Stimulated activated CD8-positive, alpha-beta memory T cell treated with anti-CD3 and anti-CD28 coated beads, Interleukin-12 subunit alpha, Interleukin-12 subunit beta, amount 100 ng/mL, for 24 hours (primary cell): ENCODE results near the gene SRD5A2.

Source experiments
- DNase-seq: peaks from one replicate; pipeline ENCODE4 v3.0.0-alpha.2; 2020; ENCODE audit errors: extremely low read depth

Gene SRD5A2

GRCh38 chr2:31580321-31581117 lies at the start of gene SRD5A2:
Gene SRD5A2, minus strand, starts transcription at chr2:31580938. Its CDS starts 38 bp downstream, at chr2:31580900.
- DNase-seq: no peak

- no peak for DNase-seq
Measured at GRCh38 chr2:31606509-31606908, 25.8 kb upstream of the SRD5A2 start.

GRCh38 chr2:31598694-31599093 lies 18.0 kb upstream of the SRD5A2 start:
- no peak for DNase-seq

GRCh38 chr2:31586230-31586629 lies 5.5 kb upstream of the SRD5A2 start:
- DNase-seq: no peak

GRCh38 chr2:31581124-31581795 lies 522 bp upstream of the SRD5A2 start:
- DNase-seq: no peak

GRCh38 chr2:31579996-31580320 lies 780 bp downstream of the SRD5A2 start:
- no peak for DNase-seq

GRCh38 chr2:31578316-31578715 lies 2.4 kb downstream of the SRD5A2 start:
- no peak for DNase-seq

GRCh38 chr2:31577143-31577542 lies 3.6 kb downstream of the SRD5A2 start:
- DNase-seq: no peak

GRCh38 chr2:31568585-31569201 lies 12.0 kb downstream of the SRD5A2 start:
- no peak for DNase-seq

GRCh38 chr2:31567679-31568078 lies 13.1 kb downstream of the SRD5A2 start:
- DNase-seq: no peak

GRCh38 chr2:31563273-31563839 lies 17.4 kb downstream of the SRD5A2 start:
- no peak for DNase-seq

GRCh38 chr2:31561823-31562222 lies 18.9 kb downstream of the SRD5A2 start:
- no peak for DNase-seq

- DNase-seq: no peak
Measured at GRCh38 chr2:31558401-31559295, 22.1 kb downstream of the SRD5A2 start.

GRCh38 chr2:31556940-31557339 lies 23.8 kb downstream of the SRD5A2 start:
- DNase-seq: no peak

- no peak for DNase-seq
Measured at GRCh38 chr2:31555967-31556706, 24.6 kb downstream of the SRD5A2 start.

GRCh38 chr2:31553362-31553761 lies 27.4 kb downstream of the SRD5A2 start:
- no peak for DNase-seq

- no peak for DNase-seq
Measured at GRCh38 chr2:31547485-31547884, 33.3 kb downstream of the SRD5A2 start.

GRCh38 chr2:31541853-31542252 lies 38.9 kb downstream of the SRD5A2 start:
- no peak for DNase-seq

GRCh38 chr2:31539505-31539904 lies 41.2 kb downstream of the SRD5A2 start:
- no peak for DNase-seq

- no peak for DNase-seq
Measured at GRCh38 chr2:31535768-31536167, 45.0 kb downstream of the SRD5A2 start.

- DNase-seq: no peak
Measured at GRCh38 chr2:31534636-31535035, 46.1 kb downstream of the SRD5A2 start.
